NT2/D1 (cell line): ENCODE measurements around the gene MED6.

Source experiments
- SUZ12 ChIP-seq: IDR thresholded peaks from 2 replicates; pipeline ENCODE4 v1.6.1; 2011; ENCODE audit not compliant: insufficient read length, insufficient read depth; ENCODE audit errors: extremely low read depth
- YY1 ChIP-seq: IDR thresholded peaks from 2 replicates; pipeline ENCODE4 v1.6.1; 2011; ENCODE audit not compliant: insufficient read length, insufficient read depth
- ZNF274 ChIP-seq: IDR thresholded peaks from 2 replicates; pipeline ENCODE4 v1.6.1; 2011; ENCODE audit warnings: mild to moderate bottlenecking, low read depth, low read length

DNA sequence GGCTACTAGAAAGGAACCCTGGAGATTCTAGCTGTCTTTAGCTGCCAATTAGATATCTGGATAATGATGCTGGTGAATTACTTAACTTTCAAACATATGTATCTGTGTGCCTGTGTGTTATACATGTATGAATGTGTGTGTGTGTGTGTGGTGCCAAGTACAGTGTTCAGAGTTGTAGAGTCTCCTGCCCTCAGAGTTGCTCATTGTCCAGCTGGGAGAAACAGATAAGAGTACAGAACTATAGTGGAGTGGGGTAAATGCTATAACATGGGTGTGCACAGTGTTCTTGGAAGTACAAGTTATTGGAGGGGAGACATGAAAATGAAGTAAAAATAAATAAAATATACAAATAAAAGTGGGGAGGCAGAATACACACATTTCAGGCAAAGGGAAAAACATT lies 42.1 kb downstream of the MED6 start:
- TF ChIP-seq YY1 (no peak), ZNF274 (no peak), SUZ12 (no peak)
